GM19452 (cell line): ENCODE results near the gene MC1R.
"Not testable (repeated sequence)": the region's sequence is repeated elsewhere in the genome, so short reads cannot be mapped to it uniquely, and the experiment has no call there.

Experiments used
- ATAC-seq: cut with Tn5 transposase; IDR thresholded peaks from one replicate; pipeline ENCODE4 v1.9.1; 2021; ENCODE audit not compliant: unreplicated experiment

Gene MC1R

DNA sequence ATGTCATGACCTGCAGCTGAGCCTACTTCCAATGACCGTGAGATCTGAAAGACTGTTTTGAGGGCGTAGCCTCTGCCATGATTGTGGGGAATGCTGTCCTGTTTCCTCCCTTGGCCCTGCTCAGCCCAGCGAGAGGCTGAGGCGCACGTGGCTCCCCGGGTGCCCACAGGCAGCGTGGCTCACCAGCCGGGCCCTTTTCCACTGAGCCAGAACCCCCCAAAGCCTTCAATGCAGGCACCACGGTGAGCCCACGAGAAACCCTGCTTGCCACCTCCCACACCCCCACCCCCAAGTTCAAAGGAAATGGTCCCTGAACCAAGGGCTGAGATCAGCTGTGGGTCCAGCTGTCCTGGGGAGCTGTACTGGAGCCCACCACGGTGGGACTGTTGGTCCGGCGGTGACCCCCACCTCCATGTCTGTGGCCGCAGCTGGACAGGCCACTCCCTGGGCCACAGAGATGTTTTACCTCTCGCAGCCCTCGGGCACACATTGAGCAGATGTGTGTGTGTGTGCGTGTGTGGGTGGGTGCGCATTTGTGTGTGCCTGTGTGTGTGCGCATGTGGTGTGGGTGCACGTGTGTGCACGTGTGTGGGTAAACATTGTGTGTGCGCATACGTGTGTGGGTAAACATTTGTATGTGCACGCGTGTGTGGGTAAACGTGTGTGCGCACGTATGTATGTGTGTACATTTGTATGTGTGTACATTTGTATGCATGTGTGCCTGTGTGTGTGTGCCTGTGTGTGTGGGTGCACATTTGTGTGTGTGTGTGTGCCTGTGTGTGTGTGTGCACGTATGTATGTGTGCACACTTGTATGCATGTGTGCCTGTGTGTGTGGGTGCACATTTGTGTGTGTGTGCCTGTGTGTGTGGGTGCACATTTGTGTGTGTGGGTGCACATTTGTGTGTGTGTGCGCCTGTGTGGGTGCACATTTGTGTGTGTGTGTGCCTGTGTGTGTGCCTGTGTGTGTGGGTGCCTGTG, 5.0 kb upstream of the MC1R start:
- ATAC-seq, result no peak

DNA sequence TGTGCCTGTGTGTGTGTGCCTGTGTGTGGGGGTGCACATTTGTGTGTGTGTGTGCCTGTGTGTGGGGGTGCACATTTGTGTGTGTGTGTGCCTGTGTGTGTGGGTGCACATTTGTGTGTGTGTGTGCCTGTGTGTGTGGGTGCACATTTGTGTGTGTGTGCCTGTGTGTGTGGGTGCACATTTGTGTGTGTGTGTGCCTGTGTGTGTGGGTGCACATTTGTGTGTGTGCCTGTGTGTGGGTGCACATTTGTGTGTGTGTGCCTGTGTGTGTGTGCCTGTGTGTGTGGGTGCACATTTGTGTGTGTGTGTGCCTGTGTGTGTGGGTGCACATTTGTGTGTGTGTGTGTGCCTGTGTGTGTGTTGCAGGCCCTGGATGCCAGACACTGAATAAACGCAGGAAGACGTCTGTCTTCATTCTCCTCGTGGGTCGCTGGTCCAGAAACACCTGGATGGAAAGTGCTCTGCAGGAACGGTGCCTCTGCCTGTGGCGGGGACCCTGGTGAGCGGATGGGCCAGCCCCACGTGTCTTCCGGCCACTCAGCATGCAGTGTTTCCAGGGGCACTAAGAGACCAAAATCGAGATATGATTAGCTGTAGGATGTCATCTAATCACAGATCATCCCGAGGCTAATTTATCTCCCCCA, 3.9 kb upstream of the MC1R start:
- ATAC-seq, result not testable (repeated sequence)

DNA sequence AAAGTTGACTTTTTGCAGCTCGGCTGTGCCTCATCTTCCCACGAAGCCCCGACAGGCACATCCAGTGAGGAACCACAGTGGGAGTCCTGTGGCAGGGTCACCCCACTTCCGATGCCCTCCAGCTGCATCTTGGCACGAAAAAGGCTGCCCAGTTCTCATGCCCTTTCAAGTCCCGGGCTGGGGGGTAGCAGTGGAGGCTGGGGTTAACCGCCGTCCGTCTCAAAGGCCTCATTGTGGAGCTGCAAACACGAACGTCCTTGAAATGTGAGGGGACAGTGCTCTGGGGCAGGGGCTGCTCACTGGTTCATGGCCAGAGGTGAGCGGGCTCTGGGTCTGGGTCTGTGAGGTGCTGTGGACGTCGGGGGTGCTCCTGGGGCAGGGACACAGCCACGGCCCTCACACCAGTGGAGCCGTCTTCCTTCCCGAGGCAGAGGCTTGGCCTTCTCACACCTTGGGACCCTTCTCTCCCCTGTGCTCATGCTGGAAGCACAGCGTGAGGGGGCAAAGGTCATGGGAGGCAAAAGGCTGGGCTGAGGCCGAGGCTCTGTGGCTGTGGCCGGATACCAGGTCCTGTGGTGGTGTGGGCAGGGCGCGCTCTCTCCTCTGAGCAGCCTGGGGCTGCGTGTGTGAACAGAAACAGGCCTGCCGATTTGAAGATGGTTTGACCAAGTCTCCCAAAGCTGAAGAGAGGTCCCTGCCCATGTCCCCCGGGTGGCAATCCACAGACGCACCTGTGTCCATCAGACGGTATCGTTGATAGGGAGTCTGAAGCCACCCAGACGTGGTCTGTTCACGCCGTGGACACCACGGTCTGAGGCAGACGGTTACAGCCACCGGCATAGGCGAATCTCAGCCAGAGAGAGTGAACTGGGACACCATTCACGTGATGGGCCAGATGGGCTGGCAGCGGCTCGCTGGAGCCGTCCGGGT, 3.1 kb upstream of the MC1R start:
- no peak for ATAC-seq

DNA sequence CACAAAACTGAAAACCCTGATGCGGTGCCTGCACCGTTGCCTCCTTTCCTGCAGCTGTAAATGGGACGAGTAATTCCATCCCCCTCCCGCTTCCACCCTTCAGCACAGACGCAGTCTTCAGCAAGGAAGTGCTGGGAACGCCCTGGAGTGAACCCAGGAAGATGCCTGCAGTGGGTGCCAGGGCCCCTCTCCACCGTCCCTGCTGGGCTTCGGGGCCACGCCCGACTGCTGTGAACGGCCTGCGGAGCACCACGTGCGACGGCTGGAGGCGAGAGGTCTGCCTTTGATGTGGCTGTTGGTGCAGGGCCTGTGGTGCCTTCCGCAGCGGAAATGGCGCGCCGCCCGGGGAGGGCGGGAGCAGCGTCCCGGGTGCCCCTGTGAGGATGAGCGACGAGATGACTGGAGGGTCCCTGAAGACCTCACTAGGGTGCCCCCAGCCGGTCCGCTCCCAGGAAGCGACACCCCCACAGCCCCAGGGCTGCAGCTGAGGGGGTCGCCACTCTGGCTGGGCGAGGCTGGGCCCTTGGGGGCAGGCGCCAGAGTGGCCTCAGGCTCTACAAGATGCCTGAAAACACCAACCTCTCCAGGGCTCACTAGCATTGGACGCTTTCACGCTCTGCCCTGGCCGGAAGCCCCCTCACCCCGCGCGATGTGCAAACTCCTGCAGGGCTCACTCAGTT, 749 bp upstream of the MC1R start:
- no peak for ATAC-seq

GRCh38 chr16:89919535-89920406, 1.1 kb downstream of the MC1R start:
- ATAC-seq, result no peak

DNA sequence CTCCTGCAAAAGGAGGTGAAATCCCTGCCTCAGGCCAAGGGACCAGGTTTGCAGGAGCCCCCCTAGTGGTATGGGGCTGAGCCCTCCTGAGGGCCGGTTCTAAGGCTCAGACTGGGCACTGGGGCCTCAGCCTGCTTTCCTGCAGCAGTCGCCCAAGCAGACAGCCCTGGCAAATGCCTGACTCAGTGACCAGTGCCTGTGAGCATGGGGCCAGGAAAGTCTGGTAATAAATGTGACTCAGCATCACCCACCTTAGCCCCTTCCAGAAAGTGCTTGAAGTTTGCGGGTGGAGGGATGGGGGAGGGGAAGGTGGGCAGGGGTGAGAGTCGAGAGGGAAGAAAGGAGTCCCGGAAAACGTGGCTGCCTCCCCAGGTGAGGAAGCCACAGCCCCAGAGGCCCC, 2.1 kb downstream of the MC1R start:
- no peak for ATAC-seq

GRCh38 chr16:89921131-89921701, 2.6 kb downstream of the MC1R start:
- ATAC-seq, result no peak

DNA sequence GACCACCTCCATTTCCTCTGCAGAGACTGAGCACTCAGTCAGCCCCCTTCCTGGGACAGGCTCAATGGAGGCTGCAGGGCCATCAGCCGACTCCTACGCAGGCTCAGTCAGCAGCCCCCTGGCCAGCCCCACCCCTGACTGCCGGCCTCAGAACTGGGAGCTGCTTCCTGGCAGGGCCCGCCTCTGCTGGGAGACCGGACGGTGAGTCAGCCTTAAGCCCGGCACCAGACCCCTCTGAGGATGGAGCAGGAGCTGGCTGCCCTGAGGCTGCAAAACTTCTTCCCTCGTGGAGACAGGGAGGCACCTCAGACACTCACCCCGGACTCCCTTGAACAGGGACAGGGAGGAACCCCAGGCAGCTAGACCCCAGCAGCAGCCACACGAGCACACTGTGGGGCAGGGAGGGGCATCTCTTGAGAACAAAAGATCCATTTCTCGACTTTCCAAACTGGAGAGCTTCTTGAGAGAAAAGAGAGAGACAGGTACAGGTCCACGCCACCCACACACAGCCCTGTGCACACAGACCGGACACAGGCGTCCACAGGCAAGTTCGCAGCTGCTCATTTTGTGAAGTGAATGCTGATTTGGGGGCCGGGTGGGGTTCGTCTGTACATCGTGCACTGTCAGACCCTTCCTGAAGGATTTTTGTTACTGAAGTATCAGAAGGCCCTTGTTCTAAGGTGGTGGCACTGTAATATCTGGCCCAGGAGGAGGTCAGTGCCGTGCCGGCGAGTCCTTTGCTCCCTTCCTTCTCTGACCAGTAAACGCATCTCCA, 3.2 kb downstream of the MC1R start:
- ATAC-seq, result no peak

GRCh38 chr16:89922477-89922883, 3.8 kb downstream of the MC1R start:
- no peak for ATAC-seq

DNA sequence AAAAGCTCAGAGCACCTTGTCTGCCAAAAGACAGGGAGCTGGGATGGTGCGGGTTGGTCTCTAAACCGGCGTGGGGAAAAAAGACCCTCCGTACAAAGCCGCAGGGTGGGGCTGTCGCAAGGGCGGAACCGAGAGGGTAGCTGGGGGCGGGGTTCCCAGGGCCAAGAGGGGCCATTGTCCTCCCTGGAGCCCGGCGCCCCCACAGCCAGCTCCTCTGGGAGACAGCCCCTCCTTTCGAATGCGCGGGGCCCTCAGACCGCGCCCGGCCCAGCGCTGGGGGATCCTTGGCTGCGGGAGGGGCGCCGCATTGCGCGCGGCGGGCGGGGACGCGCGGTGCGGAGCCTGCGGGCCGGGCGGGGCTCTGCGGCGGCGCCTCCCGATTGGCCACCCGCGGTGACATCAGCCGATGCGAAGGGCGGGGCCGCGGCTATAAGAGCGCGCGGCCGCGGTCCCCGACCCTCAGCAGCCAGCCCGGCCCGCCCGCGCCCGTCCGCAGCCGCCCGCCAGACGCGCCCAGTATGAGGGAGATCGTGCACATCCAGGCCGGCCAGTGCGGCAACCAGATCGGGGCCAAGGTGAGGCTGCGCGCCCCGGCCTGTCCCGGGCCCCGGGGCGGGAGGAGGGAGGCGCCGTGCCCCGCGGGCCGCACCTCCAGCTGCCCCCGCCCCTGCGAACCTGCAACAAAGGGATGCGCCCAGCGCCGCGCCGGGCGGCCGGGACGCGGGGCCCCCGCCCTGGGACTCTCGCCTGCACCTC, 4.4 kb downstream of the MC1R start, which contains the start of gene TUBB3:
TSS of gene TUBB3 (plus strand) at position 459 of the 756 bp plus-strand sequence. CDS start at position 519, 60 bp downstream.
- no peak for ATAC-seq

GRCh38 chr16:89923640-89924296, 5.1 kb downstream of the MC1R start:
- no peak for ATAC-seq

- ATAC-seq, result no peak
These were observed 5.7 kb downstream of the MC1R start for GRCh38 chr16:89924297-89924924.

- ATAC-seq, result no peak
These were observed 6.3 kb downstream of the MC1R start for GRCh38 chr16:89924925-89925307.

GRCh38 chr16:89925596-89926079, 7.0 kb downstream of the MC1R start:
- no peak for ATAC-seq

GRCh38 chr16:89931305-89931896, 12.7 kb downstream of the MC1R start:
- ATAC-seq, result no peak

DNA sequence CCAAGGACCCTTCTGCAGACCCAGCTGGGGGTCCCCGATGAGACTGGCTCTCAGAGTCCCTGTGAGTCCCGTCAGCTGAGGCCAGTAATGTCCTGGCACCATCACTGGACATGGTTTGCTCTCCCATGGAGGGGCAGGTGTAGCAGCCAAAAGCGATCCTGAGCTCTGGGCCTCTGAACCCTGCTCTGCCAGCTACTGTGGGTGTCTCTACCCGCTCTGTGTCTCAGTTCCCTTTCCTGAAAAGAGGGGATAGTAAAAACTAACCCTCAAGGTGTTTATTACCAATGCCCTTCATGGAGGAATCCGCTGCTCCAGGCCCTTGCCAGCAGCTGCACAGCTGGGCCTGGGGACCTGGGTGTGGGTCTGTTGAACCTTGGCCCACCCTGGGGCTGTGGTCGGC, 13.3 kb downstream of the MC1R start:
- no peak for ATAC-seq
